ENCODE data around the gene PFN1. TPM values are rescaled to one million over a fixed set of nuclear protein-coding genes. Genes with fewer than 3 reads are reported as not detected.

Gene PFN1
- total and polyA plus RNA-seq, 7 donors, result 690 to 1,404 (median 911) TPM

DNA sequence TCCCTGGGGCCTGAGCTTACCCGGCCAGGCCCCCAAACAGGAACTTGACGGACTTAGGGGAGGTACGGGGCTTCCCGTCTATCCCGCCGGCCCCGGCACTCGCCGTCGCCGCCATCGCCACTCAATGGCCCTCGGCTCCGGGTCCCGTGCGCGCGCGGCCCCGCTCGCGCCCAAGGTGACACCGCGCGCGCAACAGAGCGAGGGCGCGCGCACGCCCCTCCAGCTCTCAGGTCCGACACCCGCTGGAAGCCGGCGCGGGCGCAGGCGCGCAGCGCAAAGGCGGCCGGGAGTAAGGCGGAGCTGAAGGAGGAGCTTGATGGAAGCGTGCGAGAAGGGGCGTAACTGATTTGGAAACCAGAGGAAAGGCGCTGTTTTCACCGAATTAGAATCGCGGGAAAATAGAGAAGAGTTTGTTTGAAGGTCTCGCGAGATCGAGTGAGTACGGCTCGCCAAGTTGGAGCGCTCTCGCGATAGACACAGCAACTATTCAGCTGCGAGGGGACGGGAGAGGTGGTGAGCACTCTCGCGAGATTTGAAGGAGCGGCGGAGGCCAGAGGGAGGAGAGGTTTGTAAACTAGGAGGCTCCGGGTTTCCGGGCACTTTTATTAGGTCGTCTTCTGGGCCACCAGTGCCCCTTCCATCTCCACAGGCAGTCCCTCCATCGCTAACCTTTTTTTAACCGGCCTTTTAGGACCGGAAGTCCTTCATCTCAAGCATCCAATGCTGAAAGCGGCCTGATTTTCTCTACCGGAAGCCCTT is 8.4 kb downstream of the PFN1 start, which contains the start of the genes RNF167 and SLC25A11:
TSS of gene RNF167 (plus strand) at position 473 of the 759 bp plus-strand sequence. CDS start 642 bp downstream, outside the sequence.
TSS of gene SLC25A11 (minus strand) at position 251 of the 759 bp plus-strand sequence. CDS start at position 115, 136 bp downstream.
- Histone ChIP-seq H3K4me1 (peaks cover 0 to 57% (median 42%) of the 10 kb centered on the region in 4 donors), H3K27me3 (no peaks in the 10 kb centered on the region), H3K36me3 (peaks cover 28 to 57% (median 37%) of the 10 kb centered on the region in 4 donors), H3K4me3 (peak within 1 kb of the TSS; percentile 62 to 83 (median 73)), H3K9me3 (no peaks in the 10 kb centered on the region), H3K27ac (peak within 1 kb of the TSS; percentile 91 to 96 (median 94))
- 0% methylated on average over 72 of the region's 72 CpGs for WGBS, 2 donors
- intact Hi-C loops (cut with DNase I), result loop anchor here (1.0 to 2.0 kb wide), 3 partner anchors 27 to 47 kb away; partner anchors contain the start of genes CAMTA2 and SPAG7
- TF ChIP-seq, protein P1, sequence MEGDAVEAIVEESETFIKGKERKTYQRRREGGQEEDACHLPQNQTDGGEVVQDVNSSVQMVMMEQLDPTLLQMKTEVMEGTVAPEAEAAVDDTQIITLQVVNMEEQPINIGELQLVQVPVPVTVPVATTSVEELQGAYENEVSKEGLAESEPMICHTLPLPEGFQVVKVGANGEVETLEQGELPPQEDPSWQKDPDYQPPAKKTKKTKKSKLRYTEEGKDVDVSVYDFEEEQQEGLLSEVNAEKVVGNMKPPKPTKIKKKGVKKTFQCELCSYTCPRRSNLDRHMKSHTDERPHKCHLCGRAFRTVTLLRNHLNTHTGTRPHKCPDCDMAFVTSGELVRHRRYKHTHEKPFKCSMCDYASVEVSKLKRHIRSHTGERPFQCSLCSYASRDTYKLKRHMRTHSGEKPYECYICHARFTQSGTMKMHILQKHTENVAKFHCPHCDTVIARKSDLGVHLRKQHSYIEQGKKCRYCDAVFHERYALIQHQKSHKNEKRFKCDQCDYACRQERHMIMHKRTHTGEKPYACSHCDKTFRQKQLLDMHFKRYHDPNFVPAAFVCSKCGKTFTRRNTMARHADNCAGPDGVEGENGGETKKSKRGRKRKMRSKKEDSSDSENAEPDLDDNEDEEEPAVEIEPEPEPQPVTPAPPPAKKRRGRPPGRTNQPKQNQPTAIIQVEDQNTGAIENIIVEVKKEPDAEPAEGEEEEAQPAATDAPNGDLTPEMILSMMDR (IDR thresholded peaks at IDR 0.05), result no peak
- TF ChIP-seq POLR2AphosphoS5 (IDR thresholded peaks at IDR 0.05) (peak; percentile 32 to 83 (median 74)), EP300 (IDR thresholded peaks at IDR 0.05) (peak in 1 of 4 donors; percentile 64), POLR2A (IDR thresholded peaks at IDR 0.05) (peak; percentile 32 to 48)
- DNase-seq, result peak; percentile 99

DNA sequence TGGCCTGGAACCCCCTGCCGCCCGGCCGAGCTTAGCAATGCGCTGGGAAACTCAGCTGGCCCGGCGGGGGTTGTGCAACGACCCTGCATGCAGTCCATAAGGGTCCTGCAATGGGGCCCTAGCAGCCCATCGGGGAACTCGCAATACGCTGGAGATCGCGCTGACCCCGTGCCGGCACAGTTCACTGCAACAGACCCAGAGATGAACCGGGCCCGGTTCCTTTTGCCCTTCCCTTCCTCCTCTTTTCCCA is 8.9 kb downstream of the PFN1 start:
- H3K36me3 ChIP-seq, result peaks cover 23 to 52% (median 33%) of the 10 kb centered on the region in 4 donors
- TF ChIP-seq, protein P1 (IDR thresholded peaks at IDR 0.05), result no peak
- no peak for TF ChIP-seq POLR2A (IDR thresholded peaks at IDR 0.05)
- TF ChIP-seq EP300 (IDR thresholded peaks at IDR 0.05), result no peak
- TF ChIP-seq POLR2AphosphoS5 (IDR thresholded peaks at IDR 0.05), result no peak
- intact Hi-C loops (cut with DNase I), result loop anchor here (1.0 kb wide), 1 partner anchor 48 kb away; the partner anchor contains the start of gene CAMTA2
- peak overlapping the region; percentile 91 to 96 (median 94) for H3K27ac ChIP-seq
- WGBS, 2 donors, result 0% methylated on average over 16 of the region's 16 CpGs
- no peaks in the 10 kb centered on the region for H3K27me3 ChIP-seq
- H3K4me1 ChIP-seq, result peaks cover 0 to 53% (median 39%) of the 10 kb centered on the region in 4 donors
- H3K9me3 ChIP-seq, result no peaks in the 10 kb centered on the region
- peak; percentile 81 for DNase-seq
- peak overlapping the region; percentile 62 to 83 (median 73) for H3K4me3 ChIP-seq

DNA sequence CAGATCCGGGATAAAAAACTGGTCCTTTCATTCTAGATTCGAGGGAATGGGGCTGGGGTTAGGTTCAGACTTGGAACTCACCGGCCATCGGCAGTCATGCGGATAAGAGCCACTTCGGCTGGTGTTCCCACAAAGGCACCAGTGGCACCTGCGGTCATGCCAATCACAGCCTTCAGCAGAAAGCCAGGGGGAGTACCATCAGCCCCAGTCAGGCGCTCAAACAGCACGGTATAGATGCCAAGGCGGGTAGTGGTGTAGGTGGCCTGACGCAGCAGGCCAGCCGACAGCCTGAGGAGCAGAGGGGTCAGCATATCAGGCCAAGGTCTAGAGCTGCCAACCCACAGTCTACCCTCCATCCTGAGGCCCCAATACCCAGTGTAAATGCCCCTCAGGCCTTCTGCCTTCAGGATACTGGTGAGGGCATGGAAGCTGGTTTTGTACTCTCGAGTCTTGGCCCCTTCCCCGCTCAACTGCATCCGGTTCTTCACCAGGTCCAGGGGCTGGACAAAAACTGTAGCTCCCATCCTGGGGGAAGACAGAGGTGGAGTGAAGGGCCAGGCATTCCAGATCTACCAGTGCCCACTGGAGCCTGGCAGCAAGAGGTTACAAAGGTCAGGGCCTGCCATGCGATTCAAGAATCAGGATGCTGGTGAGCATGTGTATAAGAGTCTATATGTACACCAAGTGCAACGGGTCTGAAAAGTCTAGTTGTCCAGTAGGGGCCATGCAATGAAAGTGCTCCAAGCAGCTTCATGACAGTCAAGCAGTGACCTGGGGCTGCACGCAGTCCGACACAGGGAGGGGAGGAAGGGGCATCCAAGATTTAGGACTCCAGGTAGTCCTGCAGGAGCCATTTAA is 9.4 kb downstream of the PFN1 start:
- TF ChIP-seq POLR2A (IDR thresholded peaks at IDR 0.05), result no peak
- TF ChIP-seq POLR2AphosphoS5 (IDR thresholded peaks at IDR 0.05), result no peak
- TF ChIP-seq EP300 (IDR thresholded peaks at IDR 0.05), result no peak
- TF ChIP-seq, protein P1 (IDR thresholded peaks at IDR 0.05), result no peak
- Histone ChIP-seq H3K4me3 (peak overlapping the region; percentile 62 to 83 (median 73)), H3K9me3 (no peaks in the 10 kb centered on the region), H3K36me3 (peaks cover 20 to 46% (median 30%) of the 10 kb centered on the region in 4 donors), H3K4me1 (peaks cover 0 to 53% (median 40%) of the 10 kb centered on the region in 4 donors), H3K27ac (peak overlapping the region; percentile 91 to 96 (median 94)), H3K27me3 (no peaks in the 10 kb centered on the region)
- 30 to 59% methylated on average over 19 of the region's 19 CpGs for WGBS, 2 donors
- intact Hi-C loops (cut with DNase I), result loop anchor here (1.0 kb wide), 1 partner anchor 48 kb away; the partner anchor contains the start of gene CAMTA2
- DNase-seq, result no peak

DNA sequence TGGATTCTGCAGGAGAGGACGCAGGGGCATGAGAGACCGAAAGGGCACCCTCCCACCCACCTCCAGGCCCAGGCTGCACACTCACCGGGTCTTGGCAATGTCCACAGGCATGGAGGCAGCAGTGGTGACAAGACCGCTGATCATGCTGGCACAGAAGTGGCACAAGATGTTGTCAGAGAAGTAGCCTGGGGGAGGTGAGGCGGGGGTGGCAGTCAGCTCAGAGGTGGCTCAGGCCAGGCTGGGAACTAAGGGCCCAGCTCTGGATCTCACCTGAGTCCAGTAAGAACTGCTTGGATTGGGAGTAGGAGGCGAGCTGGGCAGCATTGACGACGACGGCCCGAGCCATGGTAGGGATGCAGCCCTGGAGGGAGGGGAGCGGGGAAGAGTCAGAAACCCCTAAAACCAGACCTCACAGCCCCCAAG is 10.2 kb downstream of the PFN1 start:
- Histone ChIP-seq H3K27me3 (no peaks in the 10 kb centered on the region), H3K36me3 (peaks cover 14 to 39% (median 23%) of the 10 kb centered on the region in 4 donors), H3K27ac (peak overlapping the region; percentile 91 to 96 (median 94)), H3K9me3 (no peaks in the 10 kb centered on the region), H3K4me1 (peaks cover 0 to 54% (median 42%) of the 10 kb centered on the region in 4 donors), H3K4me3 (peak overlapping the region in 1 of 4 donors; percentile 83)
- intact Hi-C loops (cut with DNase I), result no loop called here
- 90 to 96% methylated on average over 11 of the region's 11 CpGs for WGBS, 2 donors
- DNase-seq, result no peak
- TF ChIP-seq, protein P1 (IDR thresholded peaks at IDR 0.05), result no peak
- no peak for TF ChIP-seq POLR2A (IDR thresholded peaks at IDR 0.05)
